ENCODE data around the gene SART1. TPM values are rescaled to one million over a fixed set of nuclear protein-coding genes. Genes with fewer than 3 reads are reported as not detected.
"Not testable (repeated sequence)": the region's sequence is repeated elsewhere in the genome, so short reads cannot be mapped to it uniquely, and the experiment has no call there.

The SART1 gene
- total RNA-seq, 1 donor from 2014 or later, result 14.6 TPM

GRCh38 chr11:66014804-66015453, 53.4 kb downstream of the SART1 start:
- ATAC-seq, result no peak
- no peak for DNase-seq (ENCODE audit: low spot score)

DNA sequence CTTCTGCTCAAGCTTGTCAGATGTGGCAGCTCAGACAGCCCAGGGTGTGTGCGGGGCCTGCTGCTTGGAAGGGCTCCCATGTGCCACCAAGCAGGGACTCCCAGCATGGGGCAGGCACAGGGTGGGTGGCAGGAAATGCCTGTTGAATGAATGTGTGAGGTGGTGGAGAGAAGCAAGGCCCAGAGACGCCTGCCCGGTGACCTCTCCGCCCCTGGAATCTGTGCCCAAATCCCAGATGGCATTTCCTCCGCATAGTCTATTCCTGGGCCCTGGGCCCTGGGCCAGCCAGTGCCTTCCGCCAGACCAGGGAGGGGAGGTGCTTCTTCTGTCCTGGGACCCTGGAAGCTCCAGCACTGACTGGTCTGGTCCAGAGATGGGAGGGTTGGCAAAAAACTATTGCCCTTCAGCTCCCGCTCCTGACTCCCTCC, 53.9 kb downstream of the SART1 start:
- ATAC-seq, result no peak
- DNase-seq (ENCODE audit: low spot score), result no peak

DNA sequence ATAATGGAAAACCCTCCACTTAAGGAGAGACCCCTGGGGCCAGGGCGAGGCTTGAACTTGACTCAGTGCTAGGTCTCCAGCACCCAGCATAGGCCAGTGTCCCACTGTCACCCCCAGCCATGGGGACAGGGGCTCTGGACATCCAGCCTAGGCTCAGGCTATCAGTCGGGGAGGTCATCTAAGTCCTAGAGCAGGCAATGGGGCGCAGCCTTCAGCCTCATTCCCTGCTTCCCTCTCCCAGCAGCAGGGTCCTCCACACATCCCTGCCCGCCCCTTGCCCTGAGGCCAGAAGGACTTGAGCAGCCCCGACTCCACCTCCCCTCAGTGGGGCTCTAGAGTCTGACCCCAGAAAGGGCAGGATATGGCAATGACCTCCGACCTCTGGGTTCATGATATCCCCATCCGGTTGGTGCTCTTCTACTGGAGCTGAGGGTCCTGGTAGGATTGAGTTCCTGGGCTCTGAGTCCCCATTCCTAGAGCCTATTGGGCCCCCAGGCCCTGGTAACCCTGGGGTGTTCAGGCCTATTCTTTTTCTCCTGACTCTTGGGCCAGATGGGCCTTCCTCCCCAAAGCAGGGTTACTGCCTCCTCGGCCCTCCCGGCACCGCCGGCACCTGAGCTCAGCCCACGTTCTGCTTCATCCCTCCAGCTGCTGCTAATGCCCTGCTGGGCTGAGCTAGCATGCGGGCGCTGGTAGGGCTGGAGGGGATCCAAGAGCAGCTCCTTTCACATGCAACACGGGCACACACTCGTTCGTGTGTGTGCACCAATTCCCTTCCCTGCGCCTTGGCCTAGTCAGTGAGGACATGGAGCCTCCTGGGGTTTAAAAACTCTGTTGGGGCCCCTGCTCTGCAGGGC, 54.6 kb downstream of the SART1 start:
- DNase-seq (ENCODE audit: low spot score), result no peak

DNA sequence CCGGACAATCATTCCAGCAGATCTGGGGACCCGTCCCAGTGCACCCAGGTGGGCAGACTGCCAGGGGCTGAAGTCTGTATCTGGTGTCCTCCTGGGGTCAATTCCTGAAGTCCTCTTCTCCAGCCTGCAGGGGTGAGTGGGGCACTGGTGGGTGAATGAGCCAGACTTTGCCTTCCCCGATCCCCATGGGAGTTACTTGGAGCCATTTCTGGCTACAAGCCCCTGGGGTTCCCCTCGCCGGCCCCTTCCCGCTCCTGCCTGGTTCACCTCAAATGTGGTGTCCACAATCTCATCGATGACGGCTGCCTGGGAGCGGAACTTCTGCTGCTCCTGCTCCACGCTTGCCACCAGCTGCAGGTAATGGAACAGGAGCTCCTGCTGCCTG, 55.3 kb downstream of the SART1 start:
- ATAC-seq (no peak), DNase-seq (ENCODE audit: low spot score) (no peak)

More for the DNA sequence above, 54.6 kb downstream of the SART1 start:
- ATAC-seq, result no peak

- DNase-seq (ENCODE audit: low spot score) (no peak), ATAC-seq (no peak)
Measured at GRCh38 chr11:66017321-66017720, 55.8 kb downstream of the SART1 start.

DNA sequence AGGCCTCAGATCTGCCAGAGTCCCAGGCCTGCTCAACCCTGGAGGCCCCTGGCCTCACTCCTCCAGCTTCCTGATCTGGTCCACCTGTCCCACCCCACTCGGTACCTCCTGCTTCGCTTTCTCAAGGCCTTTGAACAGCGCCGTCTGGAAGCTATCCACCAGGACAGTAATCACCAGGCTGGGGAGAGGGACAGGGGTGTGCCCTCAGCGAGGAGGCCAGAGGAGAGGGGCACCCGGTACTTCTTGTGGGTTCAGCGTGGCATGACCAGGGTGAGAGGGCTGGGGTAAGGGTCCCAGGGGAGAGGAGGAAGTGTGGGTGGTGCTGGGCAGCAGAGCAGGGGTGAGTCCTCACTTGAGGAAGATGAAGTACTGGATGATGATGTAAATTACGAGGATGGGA, 58.7 kb downstream of the SART1 start:
- DNase-seq (ENCODE audit: low spot score), result no peak
- no peak for ATAC-seq

DNA sequence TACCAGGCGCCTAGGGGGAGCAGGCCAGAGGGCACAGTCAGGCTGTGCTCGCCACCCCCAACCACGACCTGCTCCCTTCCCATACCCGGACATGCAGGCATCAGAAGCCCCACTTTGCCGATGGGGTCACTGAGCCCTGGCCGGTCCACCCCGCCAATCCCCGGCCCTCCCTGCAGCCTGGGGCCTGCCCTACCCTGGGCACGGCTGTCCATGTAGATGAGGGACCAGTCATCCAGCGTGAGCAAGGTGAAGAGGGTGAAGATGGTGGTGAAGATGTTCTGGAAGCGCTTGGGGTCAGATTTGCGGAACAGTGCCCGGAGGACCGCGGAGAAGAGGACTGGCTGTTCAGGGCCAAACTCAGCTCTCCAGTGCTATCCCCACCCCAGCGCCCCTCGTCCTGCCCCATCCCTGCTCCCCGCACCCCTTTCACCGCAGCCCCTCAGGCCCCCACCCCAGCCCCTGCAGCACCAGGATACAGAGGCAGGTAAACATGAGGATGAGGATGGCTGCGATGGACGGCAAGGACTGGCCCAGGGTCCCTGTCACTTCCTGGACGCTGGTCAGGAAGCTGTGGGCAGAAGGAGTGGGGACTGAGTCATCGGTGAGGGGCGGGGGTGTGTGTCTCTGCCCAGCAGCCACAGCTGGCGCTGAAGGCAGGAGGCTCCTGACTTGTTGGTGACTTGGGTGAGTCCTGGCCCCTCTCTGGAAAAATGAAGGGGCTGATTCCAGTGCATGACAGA, 59.3 kb downstream of the SART1 start:
- ATAC-seq (no peak), DNase-seq (ENCODE audit: low spot score) (no peak)

- peak; percentile 97 for ATAC-seq
- DNase-seq (ENCODE audit: low spot score), result peak; percentile 64
Measured at GRCh38 chr11:66022401-66023185, 61.1 kb downstream of the SART1 start.

- not testable (repeated sequence) for ATAC-seq
Measured at GRCh38 chr11:66023186-66023440, 61.6 kb downstream of the SART1 start.

GRCh38 chr11:66026017-66026529, 64.5 kb downstream of the SART1 start, which contains the start of gene CATSPER1:
CATSPER1 (minus strand) TSS chr11:66026479; CDS start chr11:66026379, 100 bp downstream.
- ATAC-seq (no peak), DNase-seq (ENCODE audit: low spot score) (no peak)

More at GRCh38 chr11:66023186-66023440, 61.6 kb downstream of the SART1 start:
- DNase-seq (ENCODE audit: low spot score), result not testable (repeated sequence)

Other genes with a start within 250 kb of the SART1 start
- gene KAT5, start 249.5 kb upstream of the SART1 start, total RNA-seq, result 19.4 TPM
- gene RNASEH2C, start 240.9 kb upstream of the SART1 start, total RNA-seq, result 24.2 TPM
- 13.4 TPM for gene AP5B1, start 180.8 kb upstream of the SART1 start, total RNA-seq
- gene OVOL1, start 174.7 kb upstream of the SART1 start, total RNA-seq, result 0.23 TPM
- not detected for gene SNX32, start 127.8 kb upstream of the SART1 start, total RNA-seq
- 240 TPM for gene CFL1, start 103.6 kb upstream of the SART1 start, total RNA-seq
- 14.3 TPM for gene MUS81, start 101.3 kb upstream of the SART1 start, total RNA-seq
- 6.0 TPM for gene EFEMP2, start 88.9 kb upstream of the SART1 start, total RNA-seq
- 0.63 TPM for gene CTSW, start 81.9 kb upstream of the SART1 start, total RNA-seq
- 20.3 TPM for gene FIBP, start 73.3 kb upstream of the SART1 start, total RNA-seq
- gene CCDC85B, start 71.1 kb upstream of the SART1 start, total RNA-seq, result 7.9 TPM
- 0.53 TPM for gene FOSL1, start 61.3 kb upstream of the SART1 start, total RNA-seq
- gene C11orf68, start 42.7 kb upstream of the SART1 start, total RNA-seq, result 13.6 TPM
- 31.0 TPM for gene DRAP1, start 42.3 kb upstream of the SART1 start, total RNA-seq
- not detected for gene TSGA10IP, start 16.3 kb upstream of the SART1 start, total RNA-seq
- gene EIF1AD, start 40.4 kb downstream of the SART1 start, total RNA-seq, result 12.7 TPM
- 67.3 TPM for gene BANF1, start 40.8 kb downstream of the SART1 start, total RNA-seq
- gene CST6, start 50.3 kb downstream of the SART1 start, total RNA-seq, result not detected
- gene CATSPER1, start 64.7 kb downstream of the SART1 start, total RNA-seq, result not detected
- gene GAL3ST3, start 87.4 kb downstream of the SART1 start, total RNA-seq, result not detected
- 79.6 TPM for gene SF3B2, start 90.6 kb downstream of the SART1 start, total RNA-seq
- 5.8 TPM for gene PACS1, start 108.5 kb downstream of the SART1 start, total RNA-seq

All from left lobe of liver (tissue), 2 donors.